Endothelial cell of umbilical vein (primary cell): ENCODE results near the gene VAV2. TPM values are rescaled to one million over a fixed set of nuclear protein-coding genes. Genes with fewer than 3 reads are reported as not detected.

Experiments used
- BruUV-seq: library from RNA; stranded (reverse); fragments of 400-500 nt; replicated peaks from 2 replicates; lab custom pipeline; 2021; lab: Mats Ljungman, UMichigan
- CTCF ChIA-PET: fragments of 300-600, 350-600 bp; sonication (Branson Sonifier 250); formaldehyde crosslinking; loops from one replicate; lab custom pipeline; 2021; ENCODE audit warnings: antibody characterized with exemption, inconsistent platforms; lab: Charles Lee
- POLR2A ChIA-PET: fragments of 300-600, 350-600 bp; sonication (Branson Sonifier 250); formaldehyde crosslinking; loops from one replicate; lab custom pipeline; 2021; ENCODE audit warnings: antibody characterized with exemption, inconsistent platforms; lab: Charles Lee
- DNase-seq: peaks from one replicate; pipeline ENCODE4 v3.0.0-alpha.2; 2011; ENCODE audit warnings: low read depth, low spot score
- FAIRE-seq: peaks from 2 replicates; lab custom pipeline; 2011; peaks lifted over from hg19 to GRCh38; lab: Jason Lieb, UNC
- H2AFZ ChIP-seq: 2 replicates; pipeline ENCODE4 v1.6.0; 2012; ENCODE audit warnings: low read depth, low read length, control low read depth, inconsistent platforms
- H3K27ac ChIP-seq: 2 replicates; pipeline ENCODE4 v1.5.1; 2011; ENCODE audit warnings: low read depth, mild to moderate bottlenecking, control low read depth, low read length, moderate library complexity; ENCODE audit not compliant: insufficient read depth
- H3K27me3 ChIP-seq, 2 experiments: 2 replicates each; pipeline versions ENCODE4 v1.6.0 to v1.6.1; 2011; ENCODE audit warnings: low read length in 2 of 2, mixed read lengths in 1 of 2; ENCODE audit not compliant: control insufficient read depth in 2 of 2, insufficient read depth in 2 of 2
- H3K36me3 ChIP-seq, 2 experiments: 2 replicates in 1 of 2; 3 replicates in 1 of 2; pipeline ENCODE4 v1.5.1; 2011; ENCODE audit warnings: low read length in 2 of 2, mild to moderate bottlenecking in 1 of 2, moderate library complexity in 1 of 2; ENCODE audit not compliant: control insufficient read depth in 2 of 2, insufficient read depth in 2 of 2; ENCODE audit errors: extremely low read depth in 1 of 2
- H3K4me1 ChIP-seq: 3 replicates; pipeline ENCODE4 v1.5.1; 2011; ENCODE audit warnings: mild to moderate bottlenecking, low read length; ENCODE audit not compliant: control insufficient read depth, insufficient read depth; ENCODE audit errors: extremely low read depth
- H3K4me2 ChIP-seq: 2 replicates; pipeline ENCODE4 v1.6.1; 2011; ENCODE audit warnings: low read length, control low read depth, mixed read lengths; ENCODE audit not compliant: insufficient read depth
- H3K4me3 ChIP-seq, 3 experiments: fragments of 200-600 bp in 1 of 3; sonication (generic), shearing (Covaris generic) in 1 of 3; replicated peaks in 1 of 3; 2 replicates each; pipeline ENCODE4 v1.5.1; 2011 to 2016; ENCODE audit warnings: control low read depth in 3 of 3, low read length in 3 of 3, mild to moderate bottlenecking in 2 of 3, inconsistent platforms in 1 of 3, low read depth in 1 of 3, moderate library complexity in 1 of 3; ENCODE audit not compliant: insufficient read depth in 1 of 3
- H3K79me2 ChIP-seq: 2 replicates; pipeline ENCODE4 v1.6.0; 2012; ENCODE audit warnings: low read length, inconsistent platforms; ENCODE audit not compliant: control insufficient read depth, insufficient read depth
- H3K9ac ChIP-seq: replicated peaks from 2 replicates; pipeline ENCODE3; 2011; ENCODE audit warnings: low read length, control low read depth; ENCODE audit not compliant: insufficient read depth; ENCODE audit errors: extremely low read depth
- H3K9me1 ChIP-seq: replicated peaks from 3 replicates; pipeline ENCODE4 v1.6.0; 2011; ENCODE audit warnings: mild to moderate bottlenecking, low read length; ENCODE audit not compliant: control insufficient read depth, insufficient read depth; ENCODE audit errors: extremely low read depth
- H3K9me3 ChIP-seq: replicated peaks from 2 replicates; pipeline ENCODE4 v1.5.1; 2012; ENCODE audit warnings: low read length, inconsistent platforms; ENCODE audit not compliant: control insufficient read depth, insufficient read depth
- H4K20me1 ChIP-seq: replicated peaks from 2 replicates; pipeline ENCODE3; 2011; ENCODE audit warnings: mild to moderate bottlenecking, low read length; ENCODE audit not compliant: control insufficient read depth, insufficient read depth; ENCODE audit errors: extremely low read depth
- EZH2 ChIP-seq: IDR thresholded peaks from 2 replicates; pipeline ENCODE4 v1.6.1; 2012; ENCODE audit warnings: borderline replicate concordance, low read depth, mild to moderate bottlenecking, moderate library complexity, low read length, inconsistent platforms; ENCODE audit not compliant: severe bottlenecking
- FOS ChIP-seq: IDR thresholded peaks from 2 replicates; pipeline ENCODE4 v1.6.1; 2011; ENCODE audit warnings: mild to moderate bottlenecking, low read length, moderate library complexity, borderline replicate concordance; ENCODE audit not compliant: insufficient read depth
- GATA2 ChIP-seq: IDR thresholded peaks from 2 replicates; pipeline ENCODE4 v1.7.0; 2011; ENCODE audit warnings: low read depth, mild to moderate bottlenecking, moderate library complexity, mixed read lengths, low read length; ENCODE audit not compliant: insufficient read length, insufficient read depth
- JUN ChIP-seq: IDR thresholded peaks from 2 replicates; pipeline ENCODE4 v1.6.1; 2011; ENCODE audit warnings: borderline replicate concordance, low read depth; ENCODE audit not compliant: insufficient read length, insufficient read depth
- MYC ChIP-seq: IDR thresholded peaks from one replicate; pipeline ENCODE4 v1.6.1; 2011; ENCODE audit warnings: mild to moderate bottlenecking, low read depth, low read length
- POLR2A ChIP-seq: IDR thresholded peaks from 2 replicates; pipeline ENCODE4 v1.6.1; 2012; ENCODE audit warnings: low read depth, mild to moderate bottlenecking, control low read depth, low read length
- POLR2AphosphoS5 ChIP-seq: IDR thresholded peaks from 2 replicates; pipeline ENCODE4 v1.6.1; 2012; ENCODE audit warnings: low read depth, mild to moderate bottlenecking, control low read depth, low read length, moderate library complexity; ENCODE audit not compliant: insufficient read depth
- dilution Hi-C: fragments of 300-500 bp; cut with MboI; formaldehyde crosslinking; loops from one replicate; pipeline ENCODE4 v1.15.0; 2019; ENCODE audit warnings: low sequenced_read_pairs; ENCODE audit not compliant: extremely low pct_ligation_motif_present
- intact Hi-C: fragments of 100-400 bp; cut with micrococcal nuclease; formaldehyde crosslinking; loops from one replicate; pipeline ENCODE4 v1.10.0; 2022
- polyA plus RNA-seq, 4 experiments: library from polyadenylated mRNA; depleted of rRNA in 3 of 4; stranded (reverse) in 3 of 4; unstranded in 1 of 4; fragments of >200 nt; gene quantifications; 2 replicates each; pipeline versions ENCODE4 v1.2.1 to v1.2.3, GENCODE V29; 2011 to 2012; ENCODE audit warnings: missing spikeins in 1 of 4
- total RNA-seq: library from RNA; stranded (reverse); gene quantifications from 2 replicates; pipeline ENCODE4 v1.2.3, GENCODE V29; 2021
- TF ChIP-seq, protein P1 (sequence below), 2 donors: IDR thresholded peaks; 1 replicate in 1 of 2; 2 replicates in 1 of 2; pipeline ENCODE4 v1.5.1; 2011; ENCODE audit warnings: low read length in 2 of 2, mild to moderate bottlenecking in 2 of 2, moderate library complexity in 2 of 2, control low read depth in 1 of 2, inconsistent platforms in 1 of 2, low read depth in 1 of 2; ENCODE audit not compliant: insufficient read depth in 1 of 2; ENCODE audit errors: extremely low read depth in 1 of 2
- TF ChIP-seq, protein P2 (sequence below): IDR thresholded peaks from 2 replicates; pipeline ENCODE4 v1.6.1; 2011; ENCODE audit not compliant: insufficient read depth, insufficient read length

VAV2 gene
- total and polyA plus RNA-seq, 2 donors (not counting 3 experiments of a cell fraction or from before 2014, with no cell fraction given), result 10.6 to 30.6 TPM

GRCh38 chr9:133771486-133772482 lies 220.3 kb downstream of the VAV2 start:
- POLR2A ChIA-PET, result no interaction called here
- CTCF ChIA-PET, result interaction anchor here (1.2 to 1.8 kb wide), 2 partner anchors 222 kb away, joined by 3 to 5 read pairs; no protein-coding TSS in a partner anchor
- H3K9ac ChIP-seq, result no peak overlapping the region
- TF ChIP-seq, protein P1, sequence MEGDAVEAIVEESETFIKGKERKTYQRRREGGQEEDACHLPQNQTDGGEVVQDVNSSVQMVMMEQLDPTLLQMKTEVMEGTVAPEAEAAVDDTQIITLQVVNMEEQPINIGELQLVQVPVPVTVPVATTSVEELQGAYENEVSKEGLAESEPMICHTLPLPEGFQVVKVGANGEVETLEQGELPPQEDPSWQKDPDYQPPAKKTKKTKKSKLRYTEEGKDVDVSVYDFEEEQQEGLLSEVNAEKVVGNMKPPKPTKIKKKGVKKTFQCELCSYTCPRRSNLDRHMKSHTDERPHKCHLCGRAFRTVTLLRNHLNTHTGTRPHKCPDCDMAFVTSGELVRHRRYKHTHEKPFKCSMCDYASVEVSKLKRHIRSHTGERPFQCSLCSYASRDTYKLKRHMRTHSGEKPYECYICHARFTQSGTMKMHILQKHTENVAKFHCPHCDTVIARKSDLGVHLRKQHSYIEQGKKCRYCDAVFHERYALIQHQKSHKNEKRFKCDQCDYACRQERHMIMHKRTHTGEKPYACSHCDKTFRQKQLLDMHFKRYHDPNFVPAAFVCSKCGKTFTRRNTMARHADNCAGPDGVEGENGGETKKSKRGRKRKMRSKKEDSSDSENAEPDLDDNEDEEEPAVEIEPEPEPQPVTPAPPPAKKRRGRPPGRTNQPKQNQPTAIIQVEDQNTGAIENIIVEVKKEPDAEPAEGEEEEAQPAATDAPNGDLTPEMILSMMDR (IDR thresholded peaks at IDR 0.05; ENCODE audit: extremely low read depth in 1 of 2, insufficient read depth in 1 of 2, low read depth in 1 of 2, low read length in 2 of 2), result no peak
- TF ChIP-seq MYC, result no peak
- TF ChIP-seq FOS, result no peak
- no peak for TF ChIP-seq POLR2AphosphoS5
- no peak for TF ChIP-seq POLR2A
- TF ChIP-seq, protein P2, sequence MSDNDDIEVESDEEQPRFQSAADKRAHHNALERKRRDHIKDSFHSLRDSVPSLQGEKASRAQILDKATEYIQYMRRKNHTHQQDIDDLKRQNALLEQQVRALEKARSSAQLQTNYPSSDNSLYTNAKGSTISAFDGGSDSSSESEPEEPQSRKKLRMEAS, result no peak
- TF ChIP-seq EZH2, result no peak
- TF ChIP-seq JUN, result no peak
- TF ChIP-seq GATA2, result no peak
- no peak overlapping the region for H3K4me2 ChIP-seq
- no peak overlapping the region for H3K27ac ChIP-seq
- no peaks in the 10 kb centered on the region for H3K27me3 ChIP-seq
- H3K4me3 ChIP-seq, result no peak overlapping the region
- H4K20me1 ChIP-seq, result no peaks in the 10 kb centered on the region
- FAIRE-seq, result no peak
- no peaks in the 10 kb centered on the region for H3K79me2 ChIP-seq
- no peaks in the 10 kb centered on the region for H3K9me1 ChIP-seq
- H2AFZ ChIP-seq, result no peak overlapping the region
- DNase-seq, result no peak
- BruUV-seq, result no TSS peak
- no peaks in the 10 kb centered on the region for H3K9me3 ChIP-seq
- H3K4me1 ChIP-seq, result no peaks in the 10 kb centered on the region
- dilution Hi-C loops, result no loop called here
- H3K36me3 ChIP-seq, result peaks cover 3 to 35% of the 10 kb centered on the region in 2 experiments
- intact Hi-C loops, result no loop called here
